H1 (cell line): ENCODE results near the gene LCE2B. TPM values are rescaled to one million over a fixed set of nuclear protein-coding genes. Genes with fewer than 3 reads are reported as not detected.

Experiments used
- CTCF ChIA-PET: fragments of 300-600 bp; sonication (Branson Sonifier 250); formaldehyde crosslinking; loops from one replicate; lab custom pipeline; 2021; ENCODE audit not compliant: partially characterized antibody; lab: Charles Lee
- POLR2A ChIA-PET: fragments of 300-600 bp; sonication (Branson Sonifier 250); formaldehyde crosslinking; loops from one replicate; lab custom pipeline; 2021; ENCODE audit warnings: inconsistent platforms; ENCODE audit not compliant: partially characterized antibody; lab: Charles Lee
- DNase-seq, 2 experiments: peaks; one replicate each; pipeline versions ENCODE4 v3.0.0 to v3.0.0-alpha.2; 2010 to 2022; ENCODE audit warnings: low spot score in 2 of 2, low read depth in 1 of 2, mixed read lengths in 1 of 2
- FAIRE-seq: peaks from 2 replicates; lab custom pipeline; 2011; peaks lifted over from hg19 to GRCh38; lab: Jason Lieb, UNC
- H2AFZ ChIP-seq: 2 replicates; pipeline ENCODE4 v1.8.1; 2012; ENCODE audit warnings: low read length, inconsistent platforms
- H2AK5ac ChIP-seq: 2 replicates; pipeline ENCODE4 v1.6.1; 2013; ENCODE audit warnings: low read depth, low read length
- H2BK120ac ChIP-seq: replicated peaks from 2 replicates; pipeline ENCODE3; 2013; ENCODE audit warnings: low read depth, low read length, inconsistent platforms
- H2BK12ac ChIP-seq: 2 replicates; pipeline ENCODE4 v1.6.1; 2013; ENCODE audit warnings: low read depth, low read length
- H2BK15ac ChIP-seq: 2 replicates; pipeline ENCODE4 v1.6.1; 2013; ENCODE audit warnings: low read length
- H2BK20ac ChIP-seq: 2 replicates; pipeline ENCODE4 v1.6.1; 2013; ENCODE audit warnings: low read length
- H2BK5ac ChIP-seq: 2 replicates; pipeline ENCODE4 v1.6.1; 2013; ENCODE audit warnings: low read depth, low read length
- H3K14ac ChIP-seq: 2 replicates; pipeline ENCODE4 v1.6.1; 2013; ENCODE audit warnings: inconsistent platforms; ENCODE audit not compliant: insufficient read length
- H3K18ac ChIP-seq: 2 replicates; pipeline ENCODE4 v1.6.1; 2013; ENCODE audit warnings: low read length; ENCODE audit errors: extremely low read depth
- H3K23ac ChIP-seq: 2 replicates; pipeline ENCODE4 v1.6.1; 2013; ENCODE audit warnings: inconsistent platforms; ENCODE audit not compliant: insufficient read length
- H3K23me2 ChIP-seq: 2 replicates; pipeline ENCODE4 v1.6.1; 2013; ENCODE audit warnings: low read depth, low read length
- H3K27ac ChIP-seq: 2 replicates; pipeline ENCODE4 v1.6.1; 2011; ENCODE audit warnings: low read depth, low read length, inconsistent platforms
- H3K27me3 ChIP-seq, 4 experiments: replicated peaks in 1 of 4; 1 replicate in 1 of 4; 2 replicates in 3 of 4; pipeline versions ENCODE4 v1.6.1 to v1.8.1; 2011 to 2013; ENCODE audit warnings: low read length in 3 of 4, mild to moderate bottlenecking in 3 of 4, inconsistent platforms in 2 of 4, mixed read lengths in 2 of 4, moderate library complexity in 1 of 4; ENCODE audit not compliant: control insufficient read depth in 3 of 4, insufficient read depth in 3 of 4; ENCODE audit errors: extremely low read depth in 1 of 4
- H3K36me3 ChIP-seq, 4 experiments: 2 replicates each; pipeline versions ENCODE4 v1.6.1 to v1.8.1; 2011 to 2013; ENCODE audit warnings: mild to moderate bottlenecking in 4 of 4, low read length in 3 of 4, moderate library complexity in 2 of 4, control low read depth in 1 of 4, inconsistent platforms in 1 of 4; ENCODE audit not compliant: insufficient read depth in 4 of 4, control insufficient read depth in 2 of 4
- H3K4ac ChIP-seq: replicated peaks from 2 replicates; pipeline ENCODE3; 2013; ENCODE audit warnings: low read length, low read depth, mixed read lengths, inconsistent platforms; ENCODE audit not compliant: insufficient read length
- H3K4me1 ChIP-seq, 4 experiments: replicated peaks in 1 of 4; 1 replicate in 1 of 4; 2 replicates in 3 of 4; pipeline versions ENCODE4 v1.6.1 to v1.8.1; 2011 to 2013; ENCODE audit warnings: low read length in 3 of 4, inconsistent platforms in 2 of 4, mixed read lengths in 1 of 4; ENCODE audit not compliant: insufficient read depth in 4 of 4, control insufficient read depth in 3 of 4
- H3K4me2 ChIP-seq, 2 experiments: 2 replicates each; pipeline versions ENCODE4 v1.6.1 to v1.8.1; 2011 to 2013; ENCODE audit warnings: low read depth in 2 of 2, low read length in 2 of 2, control low read depth in 1 of 2, inconsistent platforms in 1 of 2, mild to moderate bottlenecking in 1 of 2; ENCODE audit not compliant: insufficient read depth in 1 of 2
- H3K4me3 ChIP-seq, 4 experiments: fragments of 200-600, 300-600 bp in 1 of 4; sonication (generic), shearing (Covaris generic), sonication (Bioruptor Twin) in 1 of 4; 2 replicates each; pipeline versions ENCODE4 v1.5.1 to v1.8.1; 2011 to 2016; ENCODE audit warnings: low read length in 4 of 4, low read depth in 3 of 4, control low read depth in 2 of 4, inconsistent platforms in 2 of 4, mild to moderate bottlenecking in 2 of 4, mixed read lengths in 1 of 4, moderate library complexity in 1 of 4; ENCODE audit not compliant: insufficient read depth in 2 of 4; ENCODE audit errors: extremely low read depth in 1 of 4
- H3K56ac ChIP-seq: replicated peaks from 2 replicates; pipeline ENCODE3; 2013; ENCODE audit warnings: low read depth, mild to moderate bottlenecking, mixed read lengths, low read length, inconsistent platforms; ENCODE audit not compliant: insufficient read length
- H3K79me1 ChIP-seq: 2 replicates; pipeline ENCODE4 v1.6.1; 2013; ENCODE audit warnings: low read depth, low read length, control low read depth
- H3K79me2 ChIP-seq, 2 experiments: 2 replicates each; pipeline versions ENCODE4 v1.6.1 to v1.8.1; 2012 to 2013; ENCODE audit warnings: low read length in 2 of 2, mild to moderate bottlenecking in 2 of 2, inconsistent platforms in 1 of 2; ENCODE audit not compliant: insufficient read depth in 2 of 2, control insufficient read depth in 1 of 2
- H3K9ac ChIP-seq, 4 experiments: replicated peaks in 1 of 4; 1 replicate in 1 of 4; 2 replicates in 3 of 4; pipeline versions ENCODE4 v1.6.1 to v1.8.1; 2011 to 2013; ENCODE audit warnings: low read depth in 3 of 4, low read length in 3 of 4, control low read depth in 2 of 4, mild to moderate bottlenecking in 2 of 4, moderate library complexity in 2 of 4, inconsistent platforms in 1 of 4; ENCODE audit errors: extremely low read depth in 1 of 4
- H3K9me3 ChIP-seq, 2 experiments: 2 replicates each; pipeline versions ENCODE4 v1.6.1 to v1.8.1; 2012 to 2013; ENCODE audit warnings: mild to moderate bottlenecking in 2 of 2, moderate library complexity in 2 of 2, control low read depth in 1 of 2, inconsistent platforms in 1 of 2, low read depth in 1 of 2, low read length in 1 of 2, mixed read lengths in 1 of 2; ENCODE audit not compliant: insufficient read depth in 2 of 2
- H4K20me1 ChIP-seq, 2 experiments: replicated peaks in 1 of 2; 2 replicates each; pipeline versions ENCODE3 to v1.8.1; 2011 to 2013; ENCODE audit warnings: inconsistent platforms in 2 of 2, low read length in 2 of 2, mild to moderate bottlenecking in 1 of 2; ENCODE audit not compliant: insufficient read depth in 2 of 2, control insufficient read depth in 1 of 2
- H4K5ac ChIP-seq: 2 replicates; pipeline ENCODE4 v1.6.1; 2013; ENCODE audit warnings: low read length, low read depth, mixed read lengths, inconsistent platforms; ENCODE audit not compliant: insufficient read length
- H4K8ac ChIP-seq: 2 replicates; pipeline ENCODE4 v1.8.0; 2013; ENCODE audit warnings: mild to moderate bottlenecking, moderate library complexity, low read length, inconsistent platforms; ENCODE audit not compliant: insufficient read depth; ENCODE audit errors: extremely low read depth
- H4K91ac ChIP-seq: replicated peaks from 2 replicates; pipeline ENCODE3; 2013; ENCODE audit warnings: low read length, mixed read lengths, inconsistent platforms; ENCODE audit not compliant: insufficient read length
- BACH1 ChIP-seq: IDR thresholded peaks from 2 replicates; pipeline ENCODE4 v1.6.1; 2012; ENCODE audit warnings: low read length, improper control_type of control experiment
- EP300 ChIP-seq, 2 experiments: IDR thresholded peaks; 1 replicate in 1 of 2; 2 replicates in 1 of 2; pipeline ENCODE4 v1.6.1; 2011 to 2012; ENCODE audit warnings: low read depth in 2 of 2, low read length in 2 of 2, mild to moderate bottlenecking in 2 of 2, borderline replicate concordance in 1 of 2, inconsistent platforms in 1 of 2, moderate library complexity in 1 of 2
- GABPA ChIP-seq: IDR thresholded peaks from 2 replicates; pipeline ENCODE4 v1.6.1; 2011; ENCODE audit warnings: mild to moderate bottlenecking, low read length, moderate library complexity, borderline replicate concordance; ENCODE audit not compliant: insufficient read depth
- SIX5 ChIP-seq: IDR thresholded peaks from 2 replicates; pipeline ENCODE4 v1.6.1; 2011; ENCODE audit warnings: mild to moderate bottlenecking, low read depth, low read length
- SP4 ChIP-seq: IDR thresholded peaks from 2 replicates; pipeline ENCODE4 v1.6.1; 2012; ENCODE audit warnings: low read length, inconsistent platforms
- TAF7 ChIP-seq: optimal IDR thresholded peaks from 2 replicates; pipeline ENCODE3; 2011; ENCODE audit warnings: low read depth, mild to moderate bottlenecking, inconsistent platforms, low read length, moderate library complexity, borderline replicate concordance
- WGBS, 2 experiments: shearing (Covaris generic) in 1 of 2; methylation state at CpG; one replicate each; pipeline versions ENCODE4 v1.1.6 to v1.1.7; 2013 to 2015; ENCODE audit warnings: low lambda C conversion rate in 2 of 2, mixed read lengths in 2 of 2, inconsistent platforms in 1 of 2, low coverage in 1 of 2, missing lambda C conversion rate in 1 of 2; ENCODE audit not compliant: insufficient replicate concordance in 2 of 2, insufficient coverage in 1 of 2, insufficient read length in 1 of 2; ENCODE audit errors: extremely low coverage in 1 of 2, missing lambda C conversion rate in 1 of 2; 5-methylcytosine and 5-hydroxymethylcytosine counted together
- polyA plus RNA-seq, 7 experiments: library from polyadenylated mRNA; depleted of rRNA in 3 of 7; stranded (reverse) in 5 of 7; unstranded in 2 of 7; fragments of >200 nt in 5 of 7; fragments of 200-250 nt in 2 of 7; gene quantifications; 1 replicate in 5 of 7; 2 replicates in 1 of 7; 4 replicates in 1 of 7; pipeline versions ENCODE4 v1.2.1 to v1.2.3, GENCODE V29; 2011 to 2013; ENCODE audit warnings: missing spikeins in 2 of 7, mixed read lengths in 2 of 7
- total RNA-seq: library from RNA; stranded (reverse); fragmentation: NEBNext Ultra II Directional; extraction: Animal tissue kit (Norgen Biotek cat#: 25700); gene quantifications from 2 replicates; pipeline ENCODE4 v1.2.1, GENCODE V29; 2021

The LCE2B gene
- total and polyA plus RNA-seq, 2 of the 8 experiments (the other 6 are each of a cell fraction or from before 2014, with no cell fraction given) = not detected

- TF ChIP-seq SP4 = no peak
- no peak for TF ChIP-seq TAF7
- no peak for TF ChIP-seq BACH1
- TF ChIP-seq EP300 (IDR thresholded peaks at IDR 0.05; ENCODE audit: borderline replicate concordance in 1 of 2, low read depth in 2 of 2, low read length in 2 of 2) = no peak
- no peak for TF ChIP-seq GABPA
- TF ChIP-seq SIX5 = no peak
- no peaks in the 10 kb centered on the region for H3K79me1 ChIP-seq
- 80% methylated on average over 3 of the region's 3 CpGs; no CpG with 5 or more reads in 1 of the 2 experiments for whole genome bisulfite sequencing, 2 experiments
- H2AK5ac ChIP-seq = no peak overlapping the region
- H3K23me2 ChIP-seq = no peaks in the 10 kb centered on the region
- no peak overlapping the region for H3K27ac ChIP-seq
- H4K20me1 ChIP-seq = no peaks in the 10 kb centered on the region
- no peaks in the 10 kb centered on the region for H3K79me2 ChIP-seq
- no peak overlapping the region for H3K18ac ChIP-seq
- peaks cover 60 to 63% of the 10 kb centered on the region in 2 experiments for H3K9me3 ChIP-seq
- H3K4me2 ChIP-seq = no peak overlapping the region
- no peaks in the 10 kb centered on the region for H3K36me3 ChIP-seq
- no peak overlapping the region for H4K5ac ChIP-seq
- FAIRE-seq (no peak), DNase-seq (no peak)
- ChIA-PET POLR2A (no interaction called here), CTCF (no interaction called here)
- no peak overlapping the region for H2BK20ac ChIP-seq
- no peak overlapping the region for H3K4me3 ChIP-seq
- no peaks in the 10 kb centered on the region for H3K4me1 ChIP-seq
- H3K4ac ChIP-seq = no peak overlapping the region
- H2BK15ac ChIP-seq = no peak overlapping the region
- H3K56ac ChIP-seq = no peak overlapping the region
- no peak overlapping the region for H2BK12ac ChIP-seq
- H3K9ac ChIP-seq = no peak overlapping the region
- no peak overlapping the region for H2BK120ac ChIP-seq
- H3K23ac ChIP-seq = no peak overlapping the region
- H2BK5ac ChIP-seq = no peak overlapping the region
- H3K14ac ChIP-seq = no peak overlapping the region
- no peak overlapping the region for H4K8ac ChIP-seq
- H3K27me3 ChIP-seq = no peaks in the 10 kb centered on the region
- H2AFZ ChIP-seq = no peak overlapping the region
- no peak overlapping the region for H4K91ac ChIP-seq
These were observed 27.3 kb upstream of the LCE2B start for GRCh38 chr1:152658649-152659048.
